GM12873 (cell line): Measurements from ENCODE around the gene L3MBTL4.

Source experiments
- TF ChIP-seq, protein P1 (sequence below): IDR thresholded peaks from 2 replicates; pipeline ENCODE4 v1.5.1; 2012; ENCODE audit warnings: low read depth, mild to moderate bottlenecking, moderate library complexity, low read length, control low read depth; ENCODE audit not compliant: insufficient read depth; ENCODE audit errors: missing control alignments

L3MBTL4 gene

DNA sequence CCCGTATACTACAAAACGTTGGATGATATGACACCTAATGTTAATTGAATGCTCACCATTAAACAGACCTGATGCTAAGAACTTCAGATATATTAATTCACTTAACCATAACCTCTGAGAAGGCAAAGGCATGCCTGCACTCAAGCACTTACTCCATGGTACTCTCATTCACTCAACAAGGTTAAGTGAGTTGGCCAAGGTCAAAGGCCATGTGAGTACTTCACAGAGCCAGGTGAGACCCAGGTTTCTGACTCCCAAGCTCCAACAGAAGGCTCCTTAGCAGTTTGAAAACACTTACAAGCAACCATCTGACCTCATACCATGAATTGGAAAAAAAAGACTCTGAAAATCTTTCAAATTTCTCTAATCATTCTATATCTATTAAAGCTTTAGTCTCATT lies 198.8 kb downstream of the L3MBTL4 start:
- TF ChIP-seq, protein P1, sequence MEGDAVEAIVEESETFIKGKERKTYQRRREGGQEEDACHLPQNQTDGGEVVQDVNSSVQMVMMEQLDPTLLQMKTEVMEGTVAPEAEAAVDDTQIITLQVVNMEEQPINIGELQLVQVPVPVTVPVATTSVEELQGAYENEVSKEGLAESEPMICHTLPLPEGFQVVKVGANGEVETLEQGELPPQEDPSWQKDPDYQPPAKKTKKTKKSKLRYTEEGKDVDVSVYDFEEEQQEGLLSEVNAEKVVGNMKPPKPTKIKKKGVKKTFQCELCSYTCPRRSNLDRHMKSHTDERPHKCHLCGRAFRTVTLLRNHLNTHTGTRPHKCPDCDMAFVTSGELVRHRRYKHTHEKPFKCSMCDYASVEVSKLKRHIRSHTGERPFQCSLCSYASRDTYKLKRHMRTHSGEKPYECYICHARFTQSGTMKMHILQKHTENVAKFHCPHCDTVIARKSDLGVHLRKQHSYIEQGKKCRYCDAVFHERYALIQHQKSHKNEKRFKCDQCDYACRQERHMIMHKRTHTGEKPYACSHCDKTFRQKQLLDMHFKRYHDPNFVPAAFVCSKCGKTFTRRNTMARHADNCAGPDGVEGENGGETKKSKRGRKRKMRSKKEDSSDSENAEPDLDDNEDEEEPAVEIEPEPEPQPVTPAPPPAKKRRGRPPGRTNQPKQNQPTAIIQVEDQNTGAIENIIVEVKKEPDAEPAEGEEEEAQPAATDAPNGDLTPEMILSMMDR: no peak

DNA sequence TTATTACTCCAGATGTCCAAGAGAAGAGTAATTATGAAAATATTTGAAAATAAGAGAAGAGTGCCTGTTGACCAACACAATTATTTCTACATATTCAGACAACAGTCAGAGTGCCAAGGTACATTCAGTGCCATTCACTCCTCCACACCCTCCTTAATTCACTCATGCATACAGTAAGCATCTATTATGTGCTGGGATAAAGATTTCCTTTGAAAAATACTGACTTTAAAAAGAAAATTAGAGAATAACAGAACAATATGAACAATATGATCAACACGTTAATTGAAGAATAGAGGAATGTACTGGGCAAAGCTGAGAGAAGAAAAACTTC lies 203.6 kb downstream of the L3MBTL4 start:
- TF ChIP-seq, protein P1: no peak

DNA sequence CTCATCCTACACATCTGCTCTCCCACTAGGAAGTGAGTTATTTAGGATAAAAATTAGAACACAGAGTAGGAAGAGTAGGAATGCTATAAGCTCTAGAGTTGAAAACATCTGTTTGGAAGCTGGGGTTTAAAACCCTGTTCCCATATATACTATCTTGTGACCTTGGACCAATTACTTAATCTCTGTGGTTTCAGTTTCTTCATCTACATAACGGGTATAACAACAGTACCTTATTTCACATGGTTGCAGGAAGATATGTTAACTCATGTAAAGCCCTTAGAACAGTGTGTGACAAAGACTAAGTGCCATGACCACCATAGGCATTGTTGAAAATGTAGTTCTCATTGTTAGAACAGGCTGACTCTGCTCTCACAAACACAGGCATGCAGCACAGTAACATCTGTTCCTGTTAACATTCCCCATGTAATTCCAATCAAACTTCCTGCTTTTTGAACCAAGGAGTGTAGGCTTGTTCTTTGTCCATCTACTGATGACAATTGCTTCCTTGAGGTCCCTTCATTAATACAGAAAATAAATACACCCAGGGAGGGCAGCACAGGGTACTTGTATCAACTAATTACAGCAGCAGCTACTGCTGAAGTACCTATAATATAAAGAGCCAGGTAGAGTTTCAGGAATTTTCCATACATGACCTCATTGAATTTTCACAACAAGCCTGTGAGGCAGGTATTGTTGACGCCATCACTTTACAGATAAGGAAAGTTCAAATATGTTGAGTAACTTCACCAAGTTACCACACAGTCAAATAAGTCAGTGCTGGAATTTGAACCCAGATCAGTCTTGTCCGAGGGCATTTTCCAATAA lies 204.2 kb downstream of the L3MBTL4 start:
- TF ChIP-seq, protein P1: no peak

DNA sequence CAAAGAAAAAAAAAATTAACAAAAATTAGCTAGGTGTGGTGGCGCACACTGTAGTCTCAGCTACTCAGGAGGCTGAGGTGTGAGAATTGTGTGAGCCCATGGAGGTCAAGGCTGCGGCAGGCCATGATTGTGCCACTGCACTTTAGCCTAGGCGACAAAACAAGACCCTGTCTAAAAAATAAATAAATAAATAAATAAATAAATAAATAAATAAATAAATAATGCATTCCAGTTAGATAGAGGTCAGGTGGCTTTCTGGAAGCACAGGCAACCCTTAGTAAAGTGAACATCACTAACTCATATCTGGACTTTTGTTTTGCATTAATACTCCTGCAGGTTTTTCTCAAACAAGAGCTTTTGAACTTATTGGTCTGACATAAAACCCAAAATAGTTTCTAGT lies 206.8 kb downstream of the L3MBTL4 start:
- TF ChIP-seq, protein P1: no peak

DNA sequence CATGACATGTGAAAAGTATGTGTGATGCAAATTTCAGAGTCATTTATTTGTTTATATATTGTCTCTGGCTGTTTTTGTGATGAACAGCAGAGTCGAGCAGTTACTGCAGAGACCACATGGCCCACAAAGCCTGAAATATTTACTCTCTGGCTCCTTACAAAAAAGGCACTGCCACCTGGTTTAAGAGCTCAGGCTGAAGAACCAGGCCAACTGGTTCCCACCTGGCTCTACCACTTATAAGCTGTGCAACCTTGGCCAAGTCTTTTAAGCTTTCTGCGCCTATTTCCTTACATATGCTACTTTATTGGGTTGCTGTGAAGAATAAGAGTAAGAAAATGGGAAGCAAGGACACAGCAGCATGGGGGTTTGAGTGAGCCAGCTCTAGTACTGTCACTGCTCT lies 207.6 kb downstream of the L3MBTL4 start:
- TF ChIP-seq, protein P1: no peak

DNA sequence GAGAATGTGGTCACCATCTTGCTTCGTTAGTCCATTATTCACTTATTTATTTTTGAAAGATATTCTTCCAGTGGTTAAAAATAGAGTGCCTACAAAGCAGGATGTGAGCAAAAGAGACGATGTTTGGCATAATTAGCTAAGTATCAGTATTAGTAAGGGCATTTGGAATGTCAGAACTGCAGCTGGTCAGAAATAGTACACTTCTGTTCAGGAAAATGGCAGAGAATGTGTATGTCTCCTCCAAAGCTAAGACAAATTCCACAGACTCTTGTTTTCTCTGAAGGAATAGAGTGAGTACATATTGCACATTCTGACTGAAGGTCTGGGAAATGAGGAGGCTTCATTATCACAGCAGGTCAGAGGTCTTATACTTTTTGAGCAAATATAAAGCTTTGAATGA lies 209.0 kb downstream of the L3MBTL4 start:
- TF ChIP-seq, protein P1: no peak

DNA sequence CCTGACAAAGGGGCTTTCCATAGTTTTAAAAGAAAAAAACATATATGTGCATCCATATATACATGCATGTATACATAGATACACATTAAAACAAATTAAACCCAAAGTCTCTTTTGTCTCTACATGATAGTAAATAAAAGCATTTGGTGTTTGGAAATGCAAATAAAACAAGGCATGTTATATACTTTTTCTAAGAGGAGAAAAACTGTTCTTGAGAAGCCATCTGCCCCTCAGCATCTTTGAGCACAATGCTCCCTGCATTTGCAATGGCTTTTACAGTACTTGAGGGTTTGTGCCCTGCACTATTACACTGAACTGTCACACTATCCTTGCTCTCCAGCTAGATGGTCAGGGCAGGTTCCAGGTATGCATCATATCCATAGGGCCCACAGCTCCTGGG lies 210.2 kb downstream of the L3MBTL4 start:
- TF ChIP-seq, protein P1: no peak
